Thymus (tissue), 11 donors: ENCODE measurements around the gene KLHL26. TPM values are rescaled to one million over a fixed set of nuclear protein-coding genes. Genes with fewer than 3 reads are reported as not detected.
"Not testable (repeated sequence)": the region's sequence is repeated elsewhere in the genome, so short reads cannot be mapped to it uniquely, and the experiment has no call there.

Experiments
- DNase-seq, 9 donors: peaks; one replicate each; pipeline ENCODE4 v3.0.0-alpha.2; 2013; ENCODE audit warnings: low spot score in 9 of 9, low read depth in 6 of 9, missing footprints in 1 of 9
- H3K27ac ChIP-seq, 2 donors: one replicate each; pipeline ENCODE4 v1.5.1; 2013; ENCODE audit warnings: control low read depth in 1 of 2, low read depth in 1 of 2, low read length in 1 of 2, mild to moderate bottlenecking in 1 of 2, moderate library complexity in 1 of 2
- H3K27me3 ChIP-seq, 2 donors: one replicate each; pipeline ENCODE4 v1.5.1; 2013; ENCODE audit warnings: low read length in 1 of 2; ENCODE audit not compliant: control insufficient read depth in 2 of 2, insufficient read depth in 1 of 2
- H3K36me3 ChIP-seq, 2 donors: one replicate each; pipeline ENCODE4 v1.5.1; 2013; ENCODE audit warnings: low read length in 1 of 2, mild to moderate bottlenecking in 1 of 2, moderate library complexity in 1 of 2; ENCODE audit not compliant: control insufficient read depth in 2 of 2, insufficient read depth in 2 of 2
- H3K4me1 ChIP-seq, 2 donors: one replicate each; pipeline ENCODE4 v1.5.1; 2013; ENCODE audit warnings: low read length in 2 of 2; ENCODE audit not compliant: control insufficient read depth in 2 of 2, insufficient read depth in 2 of 2
- H3K4me3 ChIP-seq, 2 donors: one replicate each; pipeline ENCODE4 v1.5.1; 2013; ENCODE audit warnings: low read length in 2 of 2, control low read depth in 1 of 2, mild to moderate bottlenecking in 1 of 2
- H3K9me3 ChIP-seq, 2 donors: one replicate each; pipeline ENCODE4 v1.5.1; 2013; ENCODE audit warnings: low read length in 1 of 2, mild to moderate bottlenecking in 1 of 2; ENCODE audit not compliant: control insufficient read depth in 2 of 2, insufficient read depth in 1 of 2
- WGBS: extraction: QIAGEN DNeasy Blood & Tissue Kit; methylation state at CpG from one replicate; pipeline ENCODE4 v1.1.7; 2013; 5-methylcytosine and 5-hydroxymethylcytosine counted together
- polyA plus RNA-seq: library from polyadenylated mRNA; stranded (reverse); fragments of 200-250 nt; gene quantifications from one replicate; pipeline ENCODE4 v1.2.3, GENCODE V29; 2013
- total RNA-seq: library from RNA; stranded (reverse); fragments of 120-200 nt; gene quantifications from one replicate; pipeline ENCODE4 v1.2.4, GENCODE V29; 2013
- donor health status: healthy.

KLHL26 gene
- total and polyA plus RNA-seq, 2 donors, result 0.99 to 4.0 TPM

GRCh38 chr19:18591735-18592385 is 45.0 kb upstream of the KLHL26 start:
- H3K4me1 ChIP-seq, result peaks cover 23 to 45% of the 10 kb centered on the region in 2 donors
- WGBS, result 97% methylated on average over 22 of the region's 22 CpGs
- peaks cover 10% of the 10 kb centered on the region in 2 donors for H3K36me3 ChIP-seq
- no peaks in the 10 kb centered on the region for H3K9me3 ChIP-seq
- H3K27ac ChIP-seq, result no peak overlapping the region
- DNase-seq, result no peak
- peaks cover 33 to 41% of the 10 kb centered on the region in 2 donors for H3K27me3 ChIP-seq
- no peak overlapping the region for H3K4me3 ChIP-seq

GRCh38 chr19:18592732-18593131 is 44.1 kb upstream of the KLHL26 start:
- peaks cover 10% of the 10 kb centered on the region in 2 donors for H3K36me3 ChIP-seq
- H3K27me3 ChIP-seq, result peaks cover 35 to 49% of the 10 kb centered on the region in 2 donors
- H3K27ac ChIP-seq, DNase-seq, H3K4me3 ChIP-seq, H3K9me3 ChIP-seq: not testable (repeated sequence)
- WGBS, result 98% methylated on average over 5 of the region's 5 CpGs
- peaks cover 22 to 43% of the 10 kb centered on the region in 2 donors for H3K4me1 ChIP-seq

- no peak for DNase-seq
- 57% methylated on average over 25 of the region's 25 CpGs for WGBS
Measured at GRCh38 chr19:18593367-18594095, 43.3 kb upstream of the KLHL26 start.

GRCh38 chr19:18594096-18594823 is 42.6 kb upstream of the KLHL26 start:
- peaks cover 16 to 33% of the 10 kb centered on the region in 2 donors for H3K4me1 ChIP-seq
- peaks cover 46 to 63% of the 10 kb centered on the region in 2 donors for H3K27me3 ChIP-seq
- H3K4me3 ChIP-seq, result peak overlapping the region; percentile 17 to 37
- no peak overlapping the region for H3K27ac ChIP-seq
- H3K9me3 ChIP-seq, result no peaks in the 10 kb centered on the region
- 1% methylated on average over 54 of the region's 54 CpGs for WGBS
- DNase-seq, result peak in 8 of 9 donors; percentile 54 to 83 (median 68)
- H3K36me3 ChIP-seq, result peaks cover 10% of the 10 kb centered on the region in 2 donors

More at GRCh38 chr19:18593367-18594095, 43.3 kb upstream of the KLHL26 start:
- H3K27ac ChIP-seq, result no peak overlapping the region
- peak overlapping the region in 1 of 2 donors; percentile 37 for H3K4me3 ChIP-seq
- H3K27me3 ChIP-seq, result peaks cover 43 to 57% of the 10 kb centered on the region in 2 donors
- peaks cover 16 to 35% of the 10 kb centered on the region in 2 donors for H3K4me1 ChIP-seq
- peaks cover 10% of the 10 kb centered on the region in 2 donors for H3K36me3 ChIP-seq
- H3K9me3 ChIP-seq, result no peaks in the 10 kb centered on the region

GRCh38 chr19:18594824-18595373 is 41.9 kb upstream of the KLHL26 start:
- Histone ChIP-seq H3K27me3 (peaks cover 46 to 70% of the 10 kb centered on the region in 2 donors), H3K27ac (no peak overlapping the region), H3K9me3 (no peaks in the 10 kb centered on the region), H3K36me3 (peaks cover 10% of the 10 kb centered on the region in 2 donors), H3K4me3 (peak overlapping the region; percentile 17 to 37), H3K4me1 (peaks cover 12 to 26% of the 10 kb centered on the region in 2 donors)
- DNase-seq, result no peak
- WGBS, result 24% methylated on average over 26 of the region's 26 CpGs

GRCh38 chr19:18595475-18595874 is 41.4 kb upstream of the KLHL26 start:
- 82% methylated on average over 6 of the region's 6 CpGs for WGBS
- DNase-seq, result no peak
- Histone ChIP-seq H3K4me3 (no peak overlapping the region), H3K9me3 (no peaks in the 10 kb centered on the region), H3K27me3 (peaks cover 46 to 72% of the 10 kb centered on the region in 2 donors), H3K27ac (no peak overlapping the region), H3K4me1 (peaks cover 10 to 20% of the 10 kb centered on the region in 2 donors), H3K36me3 (peaks cover 10% of the 10 kb centered on the region in 2 donors)

- Histone ChIP-seq H3K27me3 (peaks cover 48 to 83% of the 10 kb centered on the region in 2 donors), H3K9me3 (no peaks in the 10 kb centered on the region), H3K4me3 (no peak overlapping the region), H3K27ac (no peak overlapping the region), H3K36me3 (peaks cover under 1 to 2% of the 10 kb centered on the region in 2 donors), H3K4me1 (peaks cover 10 to 20% of the 10 kb centered on the region in 2 donors)
- WGBS, result 15% methylated on average over 21 of the region's 21 CpGs
- DNase-seq, result no peak
Measured at GRCh38 chr19:18596752-18597157, 40.1 kb upstream of the KLHL26 start.

- Histone ChIP-seq H3K27ac (no peak overlapping the region), H3K9me3 (no peaks in the 10 kb centered on the region), H3K4me3 (no peak overlapping the region), H3K36me3 (no peaks in the 10 kb centered on the region), H3K4me1 (peaks cover 10 to 20% of the 10 kb centered on the region in 2 donors), H3K27me3 (peaks cover 54 to 92% of the 10 kb centered on the region in 2 donors)
- no peak for DNase-seq
- WGBS, result 55% methylated on average over 25 of the region's 25 CpGs
Measured at GRCh38 chr19:18597809-18598660, 38.8 kb upstream of the KLHL26 start.
